Measurements from ENCODE around the gene PCGF2.

GRCh38 chr17:38738007-38738662, 10.0 kb downstream of the PCGF2 start:
- TF ChIP-seq, protein P1, sequence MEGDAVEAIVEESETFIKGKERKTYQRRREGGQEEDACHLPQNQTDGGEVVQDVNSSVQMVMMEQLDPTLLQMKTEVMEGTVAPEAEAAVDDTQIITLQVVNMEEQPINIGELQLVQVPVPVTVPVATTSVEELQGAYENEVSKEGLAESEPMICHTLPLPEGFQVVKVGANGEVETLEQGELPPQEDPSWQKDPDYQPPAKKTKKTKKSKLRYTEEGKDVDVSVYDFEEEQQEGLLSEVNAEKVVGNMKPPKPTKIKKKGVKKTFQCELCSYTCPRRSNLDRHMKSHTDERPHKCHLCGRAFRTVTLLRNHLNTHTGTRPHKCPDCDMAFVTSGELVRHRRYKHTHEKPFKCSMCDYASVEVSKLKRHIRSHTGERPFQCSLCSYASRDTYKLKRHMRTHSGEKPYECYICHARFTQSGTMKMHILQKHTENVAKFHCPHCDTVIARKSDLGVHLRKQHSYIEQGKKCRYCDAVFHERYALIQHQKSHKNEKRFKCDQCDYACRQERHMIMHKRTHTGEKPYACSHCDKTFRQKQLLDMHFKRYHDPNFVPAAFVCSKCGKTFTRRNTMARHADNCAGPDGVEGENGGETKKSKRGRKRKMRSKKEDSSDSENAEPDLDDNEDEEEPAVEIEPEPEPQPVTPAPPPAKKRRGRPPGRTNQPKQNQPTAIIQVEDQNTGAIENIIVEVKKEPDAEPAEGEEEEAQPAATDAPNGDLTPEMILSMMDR (IDR thresholded peaks at IDR 0.05 in 4 of 5, conservative IDR thresholded peaks at IDR 0.05 in 1 of 5): no peak
- TF ChIP-seq POLR2A (IDR thresholded peaks at IDR 0.05): no peak

Measured in gastrocnemius medialis (tissue), 4 donors.